IMR-90 (cell line): ENCODE measurements around the gene MMAA. TPM values are rescaled to one million over a fixed set of nuclear protein-coding genes. Genes with fewer than 3 reads are reported as not detected.
"Not testable (repeated sequence)": the region's sequence is repeated elsewhere in the genome, so short reads cannot be mapped to it uniquely, and the experiment has no call there.

Experiments
- ATAC-seq: fragments of 200-7000 bp; cut with Tn5 transposase; 2 replicates; pipeline ENCODE4 v1.9.1; 2020; ENCODE audit warnings: low read depth, mild to moderate bottlenecking, moderate library complexity
- BruUV-seq: library from RNA; stranded (reverse); fragments of 400-500 nt; replicated peaks from 2 replicates; lab custom pipeline; 2021; lab: Mats Ljungman, UMichigan
- CTCF ChIA-PET: fragments of 300-600 bp; formaldehyde crosslinking; extraction: SDS; loops from one replicate; lab custom pipeline; 2021; ENCODE audit warnings: antibody characterized with exemption; lab: Yijun Ruan, JAX
- POLR2A ChIA-PET: fragments of 300-600 bp; sonication (Branson Sonifier 250); formaldehyde crosslinking; loops from one replicate; lab custom pipeline; 2022; ENCODE audit warnings: antibody characterized with exemption; ENCODE audit not compliant: unreplicated experiment; lab: Charles Lee
- DNase-seq: peaks from one replicate; pipeline ENCODE4 v3.0.0; 2013
- H2AFZ ChIP-seq: replicated peaks from 2 replicates; pipeline ENCODE3; 2013; ENCODE audit warnings: low read length, mild to moderate bottlenecking; ENCODE audit not compliant: poor library complexity
- H2AK5ac ChIP-seq: 2 replicates; pipeline ENCODE4 v1.6.1; 2013; ENCODE audit warnings: low read depth, low read length, inconsistent platforms
- H2AK9ac ChIP-seq: replicated peaks from 2 replicates; pipeline ENCODE3; 2013; ENCODE audit warnings: mild to moderate bottlenecking, low read depth, low read length, moderate library complexity; ENCODE audit not compliant: poor library complexity
- H2BK120ac ChIP-seq: 2 replicates; pipeline ENCODE4 v1.6.1; 2013; ENCODE audit warnings: low read depth, low read length, inconsistent platforms
- H2BK15ac ChIP-seq: 3 replicates; pipeline ENCODE4 v1.6.1; 2013; ENCODE audit warnings: low read depth, low read length, inconsistent platforms
- H2BK20ac ChIP-seq: 2 replicates; pipeline ENCODE4 v1.6.1; 2013; ENCODE audit warnings: low read depth, mild to moderate bottlenecking, inconsistent platforms, low read length, moderate library complexity
- H2BK5ac ChIP-seq: 2 replicates; pipeline ENCODE4 v1.6.1; 2013; ENCODE audit warnings: mild to moderate bottlenecking, low read depth, low read length, inconsistent platforms; ENCODE audit not compliant: poor library complexity, severe bottlenecking
- H3K14ac ChIP-seq: replicated peaks from 2 replicates; pipeline ENCODE4 v1.6.1; 2013; ENCODE audit warnings: low read depth, low read length, inconsistent platforms
- H3K18ac ChIP-seq: 2 replicates; pipeline ENCODE4 v1.6.1; 2013; ENCODE audit warnings: low read depth, low read length, control low read depth
- H3K23ac ChIP-seq: 2 replicates; pipeline ENCODE4 v1.6.1; 2013; ENCODE audit warnings: low read depth, low read length, inconsistent platforms
- H3K27ac ChIP-seq: 2 replicates; pipeline ENCODE4 v1.5.1; 2013; ENCODE audit warnings: mild to moderate bottlenecking, control low read depth, low read length; ENCODE audit not compliant: insufficient read depth
- H3K27me3 ChIP-seq: 2 replicates; pipeline ENCODE4 v1.6.1; 2013; ENCODE audit warnings: low read length; ENCODE audit not compliant: control insufficient read depth, insufficient read depth
- H3K36me3 ChIP-seq: 2 replicates; pipeline ENCODE4 v1.6.1; 2013; ENCODE audit warnings: low read length, mixed read lengths; ENCODE audit not compliant: control insufficient read depth, insufficient read depth
- H3K4ac ChIP-seq: 2 replicates; pipeline ENCODE4 v1.6.1; 2013; ENCODE audit warnings: low read depth, low read length, inconsistent platforms
- H3K4me1 ChIP-seq: 2 replicates; pipeline ENCODE4 v1.6.1; 2013; ENCODE audit warnings: low read length, mixed read lengths; ENCODE audit not compliant: control insufficient read depth, insufficient read depth
- H3K4me2 ChIP-seq: 2 replicates; pipeline ENCODE4 v1.6.1; 2013; ENCODE audit warnings: low read depth, mild to moderate bottlenecking, control low read depth, low read length, moderate library complexity
- H3K4me3 ChIP-seq: 2 replicates; pipeline ENCODE4 v1.5.1; 2013; ENCODE audit warnings: low read depth, mild to moderate bottlenecking, control low read depth, low read length, moderate library complexity; ENCODE audit not compliant: insufficient read depth
- H3K56ac ChIP-seq: 2 replicates; pipeline ENCODE4 v1.6.1; 2013; ENCODE audit warnings: low read length, inconsistent platforms; ENCODE audit not compliant: insufficient read depth; ENCODE audit errors: extremely low read depth
- H3K79me1 ChIP-seq, 2 experiments: 2 replicates each; pipeline ENCODE4 v1.6.1; 2013; ENCODE audit warnings: low read length in 2 of 2, inconsistent platforms in 1 of 2, low read depth in 1 of 2
- H3K9ac ChIP-seq: 2 replicates; pipeline ENCODE4 v1.6.1; 2013; ENCODE audit warnings: low read depth, low read length, control low read depth
- H3K9me1 ChIP-seq: 2 replicates; pipeline ENCODE4 v1.6.1; 2013; ENCODE audit warnings: low read length, inconsistent platforms; ENCODE audit not compliant: insufficient read depth
- H3K9me3 ChIP-seq: 2 replicates; pipeline ENCODE4 v1.6.1; 2013; ENCODE audit warnings: low read length; ENCODE audit not compliant: control insufficient read depth, insufficient read depth
- H4K20me1 ChIP-seq: 2 replicates; pipeline ENCODE4 v1.6.1; 2013; ENCODE audit warnings: low read length, inconsistent platforms; ENCODE audit not compliant: insufficient read depth
- H4K5ac ChIP-seq: 2 replicates; pipeline ENCODE4 v1.6.1; 2013; ENCODE audit warnings: mild to moderate bottlenecking, low read depth, low read length, control low read depth
- H4K8ac ChIP-seq, 2 experiments: 2 replicates each; pipeline ENCODE4 v1.6.1; 2013; ENCODE audit warnings: low read depth in 2 of 2, low read length in 2 of 2, control low read depth in 1 of 2, inconsistent platforms in 1 of 2
- H4K91ac ChIP-seq: 2 replicates; pipeline ENCODE4 v1.6.1; 2013; ENCODE audit warnings: low read depth, low read length, inconsistent platforms; ENCODE audit not compliant: insufficient read depth
- BHLHE40 ChIP-seq: fragments of 150-350 bp; IDR thresholded peaks from 2 replicates; pipeline ENCODE4 v1.6.1; 2016; ENCODE audit warnings: mild to moderate bottlenecking, low read depth, low read length
- MAZ ChIP-seq: IDR thresholded peaks from 2 replicates; pipeline ENCODE4 v1.6.1; 2012; ENCODE audit warnings: low read depth, mild to moderate bottlenecking, low read length, improper control_type of control experiment, moderate library complexity, borderline replicate concordance
- RCOR1 ChIP-seq: IDR thresholded peaks from 2 replicates; pipeline ENCODE4 v1.6.1; 2012; ENCODE audit warnings: mild to moderate bottlenecking, low read length, improper control_type of control experiment; ENCODE audit not compliant: insufficient replicate concordance
- SMC3 ChIP-seq: fragments of 150-350 bp; IDR thresholded peaks from 2 replicates; pipeline ENCODE4 v1.6.1; 2016; ENCODE audit warnings: low read depth, mild to moderate bottlenecking, antibody characterized with exemption, low read length, moderate library complexity
- WGBS, 2 experiments: methylation state at CpG; one replicate each; pipeline versions ENCODE4 v1.1.5 to v1.1.7; 2013; ENCODE audit warnings: missing lambda C conversion rate in 2 of 2; ENCODE audit not compliant: insufficient read length in 1 of 2; ENCODE audit errors: extremely low coverage in 2 of 2; 5-methylcytosine and 5-hydroxymethylcytosine counted together
- dilution Hi-C: fragments of 300-500 bp; cut with HindIII; formaldehyde crosslinking; loops from one replicate; pipeline ENCODE4 v1.14.3; 2018; ENCODE audit warnings: low sequenced_read_pairs; ENCODE audit not compliant: unreplicated experiment
- in situ Hi-C: fragments of 300-500 bp; cut with MboI; formaldehyde crosslinking; loops from 3 replicates; pipeline ENCODE4 v1.14.3; 2019; ENCODE audit warnings: low sequenced_read_pairs, inconsistent platforms, mixed read lengths
- intact Hi-C: fragments of 100-400 bp; cut with micrococcal nuclease; formaldehyde crosslinking; loops from 2 replicates; pipeline ENCODE4 v1.10.0; 2022
- polyA plus RNA-seq, 3 experiments: library from polyadenylated mRNA; depleted of rRNA; stranded (reverse); fragments of >200 nt; gene quantifications; 2 replicates each; pipeline ENCODE4 v1.2.3, GENCODE V29; 2012; ENCODE audit warnings: low replicate concordance in 1 of 3
- total RNA-seq: library from RNA; depleted of rRNA; stranded (reverse); fragments of >200 nt; gene quantifications from 2 replicates; pipeline ENCODE4 v1.2.3, GENCODE V29; 2012

Gene MMAA
- total and polyA plus RNA-seq, 2 of the 4 experiments (the other 2 are of a cell fraction): 4.4 to 5.2 TPM

- TF ChIP-seq BHLHE40: no peak
- TF ChIP-seq SMC3: peak; percentile 37; the same call in 1 of the 2 replicates
- peak; percentile 96 for TF ChIP-seq MAZ
- TF ChIP-seq RCOR1: no peak
These were observed at the start of gene MMAA (continued) for GRCh38 chr4:145618932-145619638.

DNA sequence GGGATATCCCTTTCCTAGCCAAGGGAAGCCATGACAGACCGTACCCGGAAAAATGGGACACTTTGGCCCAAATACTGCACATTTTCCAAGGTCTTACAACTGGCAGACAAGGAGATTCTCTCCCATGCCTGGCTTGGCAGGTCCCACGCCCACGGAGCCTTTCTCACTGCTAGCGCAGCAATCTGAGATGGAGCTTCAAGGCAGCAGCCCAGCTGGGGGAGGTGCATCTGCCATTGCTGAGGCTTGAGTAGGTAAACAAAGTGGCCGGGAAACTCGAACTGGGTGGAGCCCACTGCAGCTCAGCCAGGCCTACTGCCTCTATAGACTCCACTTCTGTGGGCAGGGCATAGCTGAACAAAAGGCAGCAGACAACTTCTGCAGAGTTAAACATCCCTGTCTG, 44.6 kb upstream of the MMAA start:
- H2BK15ac ChIP-seq, dilution Hi-C loops, H4K5ac ChIP-seq, H3K14ac ChIP-seq, H2BK120ac ChIP-seq, H4K8ac ChIP-seq, H3K9me1 ChIP-seq, H3K18ac ChIP-seq, ATAC-seq, H3K9me3 ChIP-seq, H3K56ac ChIP-seq, H3K27me3 ChIP-seq, H3K23ac ChIP-seq, BruUV-seq, H3K4me2 ChIP-seq, CTCF ChIA-PET, H3K36me3 ChIP-seq, H2BK20ac ChIP-seq, H2BK5ac ChIP-seq, H4K20me1 ChIP-seq, in situ Hi-C loops, H4K91ac ChIP-seq, POLR2A ChIA-PET, intact Hi-C loops, DNase-seq, H2AK5ac ChIP-seq, H3K27ac ChIP-seq, H3K4me3 ChIP-seq, H3K9ac ChIP-seq, H3K4me1 ChIP-seq, H3K4ac ChIP-seq, H2AK9ac ChIP-seq, H2AFZ ChIP-seq, H3K79me1 ChIP-seq: not testable (repeated sequence)
- WGBS, 2 experiments: 69% methylated on average over 5 of the region's 7 CpGs; no CpG with 5 or more reads in 1 of the 2 experiments
